Esophagus squamous epithelium (tissue), 5 donors: ENCODE measurements around the gene CRYL1. TPM values are rescaled to one million over a fixed set of nuclear protein-coding genes. Genes with fewer than 3 reads are reported as not detected.

Experiments
- DNase-seq: peaks from one replicate; lab custom pipeline; 2025; lab: John Stamatoyannopoulos, UW
- H3K27ac ChIP-seq, 4 donors: fragments of 200-600 bp; sonication (generic); one replicate each; pipeline ENCODE4 v1.5.1; 2016 to 2019; ENCODE audit warnings: mild to moderate bottlenecking in 1 of 4
- H3K27me3 ChIP-seq, 4 donors: fragments of 200-600 bp; sonication (generic); 1 replicate in 3 of 4; 2 replicates in 1 of 4; pipeline versions ENCODE4 v1.5.1 to v1.6.0; 2017 to 2021; ENCODE audit warnings: antibody characterized with exemption in 1 of 4
- H3K36me3 ChIP-seq, 3 donors: fragments of 200-600 bp; sonication (generic); one replicate each; pipeline ENCODE4 v1.5.1; 2016 to 2019
- H3K4me1 ChIP-seq, 3 donors: fragments of 200-600 bp; sonication (generic); one replicate each; pipeline ENCODE4 v1.5.1; 2017 to 2019
- H3K4me3 ChIP-seq, 4 donors: fragments of 200-600 bp; sonication (generic); 1 replicate in 3 of 4; 2 replicates in 1 of 4; pipeline ENCODE4 v1.5.1; 2016 to 2019; ENCODE audit warnings: mild to moderate bottlenecking in 2 of 4, moderate library complexity in 1 of 4
- H3K9me3 ChIP-seq, 3 donors: fragments of 200-600 bp; sonication (generic); one replicate each; pipeline ENCODE4 v1.5.1; 2016 to 2019
- CTCF ChIP-seq, 6 experiments: fragments of 450-650 bp in 4 of 6; fragments of 200-600 bp in 2 of 6; sonication (generic) in 2 of 6; IDR thresholded peaks; one replicate each; pipeline ENCODE4 v1.5.1; 2016 to 2019; ENCODE audit warnings: antibody characterized with exemption in 6 of 6, mild to moderate bottlenecking in 4 of 6, moderate library complexity in 4 of 6
- POLR2A ChIP-seq, 4 donors: fragments of 450-650 bp; IDR thresholded peaks; one replicate each; pipeline ENCODE4 v1.6.1; 2017; ENCODE audit warnings: antibody characterized with exemption in 4 of 4, mild to moderate bottlenecking in 4 of 4, moderate library complexity in 3 of 4
- WGBS, 2 donors: methylation state at CpG; one replicate each; pipeline ENCODE4 v1.1.5; 2018; 5-methylcytosine and 5-hydroxymethylcytosine counted together
- intact Hi-C: fragments of 100-400 bp; cut with DNase I; formaldehyde crosslinking; loops from one replicate; pipeline ENCODE4 v1.15.0; 2022
- total RNA-seq, 4 donors: library from RNA; depleted of rRNA; stranded (reverse); fragments of >200 nt; gene quantifications; one replicate each; pipeline ENCODE4 v1.1.0, GENCODE V29; 2016
- donor health status: DM: yes; HTN: yes; CAD: no.

The CRYL1 gene
- total RNA-seq, 4 donors from 2014 or later, result 12.5 to 41.2 (median 24.4) TPM

GRCh38 chr13:20387006-20387405 lies 138.7 kb downstream of the CRYL1 start:
- no peak overlapping the region for H3K4me3 ChIP-seq
- no peak for TF ChIP-seq CTCF (IDR thresholded peaks at IDR 0.05)
- TF ChIP-seq POLR2A (IDR thresholded peaks at IDR 0.05), result no peak
- 50 to 81% methylated on average over 5 of the region's 5 CpGs for WGBS, 2 donors
- intact Hi-C loops, result no loop called here
- DNase-seq, result no peak
- H3K9me3 ChIP-seq, result peaks cover 0 to 5% (median 0%) of the 10 kb centered on the region in 3 donors
- peaks cover 0 to 39% (median 17%) of the 10 kb centered on the region in 3 donors for H3K4me1 ChIP-seq
- peak overlapping the region; percentile 39 to 87 (median 86) for H3K27ac ChIP-seq
- H3K36me3 ChIP-seq, result no peaks in the 10 kb centered on the region
- no peaks in the 10 kb centered on the region for H3K27me3 ChIP-seq

GRCh38 chr13:20383058-20383457 lies 142.6 kb downstream of the CRYL1 start:
- Histone ChIP-seq H3K4me1 (peaks cover 0 to 31% (median 15%) of the 10 kb centered on the region in 3 donors), H3K27me3 (no peaks in the 10 kb centered on the region), H3K36me3 (no peaks in the 10 kb centered on the region), H3K27ac (no peak overlapping the region), H3K4me3 (no peak overlapping the region), H3K9me3 (no peaks in the 10 kb centered on the region)
- WGBS, 2 donors, result 52 to 74% methylated on average over 2 of the region's 2 CpGs
- intact Hi-C loops, result no loop called here
- DNase-seq, result no peak
- TF ChIP-seq POLR2A (IDR thresholded peaks at IDR 0.05), result no peak
- TF ChIP-seq CTCF (IDR thresholded peaks at IDR 0.05), result no peak

DNA sequence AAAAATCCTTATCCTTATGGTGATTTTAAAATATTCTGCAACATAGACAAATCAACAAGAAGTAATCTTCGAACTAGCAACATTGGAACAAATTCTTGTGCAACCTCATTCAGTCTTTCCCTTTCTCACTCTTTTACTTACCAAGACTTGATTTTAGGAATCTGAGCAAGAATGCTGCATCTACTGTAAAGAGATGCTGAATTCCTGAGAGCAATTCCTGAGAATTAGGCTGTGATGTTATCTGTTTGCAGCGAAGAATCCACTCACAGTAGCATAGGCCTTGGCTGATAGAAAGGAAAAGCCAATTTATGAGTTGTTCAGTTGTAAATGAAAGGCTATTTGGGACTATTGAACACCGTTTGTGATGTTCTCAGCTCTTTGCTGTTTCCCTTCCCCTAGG lies 144.3 kb downstream of the CRYL1 start:
- no peaks in the 10 kb centered on the region for H3K9me3 ChIP-seq
- H3K4me1 ChIP-seq, result peaks cover 0 to 15% (median 4%) of the 10 kb centered on the region in 3 donors
- H3K4me3 ChIP-seq, result no peak overlapping the region
- intact Hi-C loops, result no loop called here
- H3K36me3 ChIP-seq, result no peaks in the 10 kb centered on the region
- no peak for DNase-seq
- no peaks in the 10 kb centered on the region for H3K27me3 ChIP-seq
- TF ChIP-seq POLR2A (IDR thresholded peaks at IDR 0.05) (no peak), CTCF (IDR thresholded peaks at IDR 0.05) (no peak)
- WGBS, 2 donors, result 77 to 80% methylated on average over 3 of the region's 3 CpGs
- no peak overlapping the region for H3K27ac ChIP-seq

- TF ChIP-seq CTCF (IDR thresholded peaks at IDR 0.05), result no peak
- no peak for TF ChIP-seq POLR2A (IDR thresholded peaks at IDR 0.05)
- Histone ChIP-seq H3K27ac (no peak overlapping the region), H3K4me1 (peaks cover 0 to 17% (median 4%) of the 10 kb centered on the region in 3 donors), H3K9me3 (no peaks in the 10 kb centered on the region), H3K36me3 (no peaks in the 10 kb centered on the region), H3K4me3 (no peak overlapping the region), H3K27me3 (no peaks in the 10 kb centered on the region)
- DNase-seq, result no peak
- intact Hi-C loops, result no loop called here
- WGBS, 2 donors, result 15 to 50% methylated on average over 1 to 2 of the region's 6 CpGs
Measured at GRCh38 chr13:20378721-20379120, 146.9 kb downstream of the CRYL1 start.

- no peak overlapping the region for H3K27ac ChIP-seq
- H3K27me3 ChIP-seq, result no peaks in the 10 kb centered on the region
- no peak for DNase-seq
- WGBS, 2 donors, result 88 to 91% methylated on average over 6 of the region's 6 CpGs
- no peak overlapping the region for H3K4me3 ChIP-seq
- H3K4me1 ChIP-seq, result peaks cover 0 to 27% (median 4%) of the 10 kb centered on the region in 3 donors
- H3K9me3 ChIP-seq, result no peaks in the 10 kb centered on the region
- H3K36me3 ChIP-seq, result no peaks in the 10 kb centered on the region
- TF ChIP-seq CTCF (IDR thresholded peaks at IDR 0.05), result no peak
- no peak for TF ChIP-seq POLR2A (IDR thresholded peaks at IDR 0.05)
- intact Hi-C loops, result no loop called here
Measured at GRCh38 chr13:20377720-20378119, 147.9 kb downstream of the CRYL1 start.
